Measurements from ENCODE around the gene ABHD13.

DNA sequence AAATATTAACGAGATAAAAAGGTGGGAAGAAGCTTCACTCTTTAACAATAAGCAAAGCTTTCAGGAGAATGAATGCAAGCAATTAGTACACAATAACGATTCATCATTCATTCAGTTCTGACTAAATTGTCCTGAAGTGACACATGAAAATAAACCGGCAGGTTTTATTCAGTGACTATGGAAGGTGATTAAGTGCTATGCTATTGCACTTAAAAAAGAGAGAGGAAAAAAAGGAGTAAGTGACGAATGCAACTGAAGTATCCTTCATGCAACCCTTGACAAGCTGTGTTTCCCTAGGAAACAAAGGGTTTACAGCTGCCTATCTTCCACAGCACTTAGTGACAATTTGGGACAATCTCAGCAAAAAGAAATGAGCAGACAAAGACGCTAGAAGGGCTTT is 4.2 kb upstream of the ABHD13 start:
- TF ChIP-seq, protein P1, sequence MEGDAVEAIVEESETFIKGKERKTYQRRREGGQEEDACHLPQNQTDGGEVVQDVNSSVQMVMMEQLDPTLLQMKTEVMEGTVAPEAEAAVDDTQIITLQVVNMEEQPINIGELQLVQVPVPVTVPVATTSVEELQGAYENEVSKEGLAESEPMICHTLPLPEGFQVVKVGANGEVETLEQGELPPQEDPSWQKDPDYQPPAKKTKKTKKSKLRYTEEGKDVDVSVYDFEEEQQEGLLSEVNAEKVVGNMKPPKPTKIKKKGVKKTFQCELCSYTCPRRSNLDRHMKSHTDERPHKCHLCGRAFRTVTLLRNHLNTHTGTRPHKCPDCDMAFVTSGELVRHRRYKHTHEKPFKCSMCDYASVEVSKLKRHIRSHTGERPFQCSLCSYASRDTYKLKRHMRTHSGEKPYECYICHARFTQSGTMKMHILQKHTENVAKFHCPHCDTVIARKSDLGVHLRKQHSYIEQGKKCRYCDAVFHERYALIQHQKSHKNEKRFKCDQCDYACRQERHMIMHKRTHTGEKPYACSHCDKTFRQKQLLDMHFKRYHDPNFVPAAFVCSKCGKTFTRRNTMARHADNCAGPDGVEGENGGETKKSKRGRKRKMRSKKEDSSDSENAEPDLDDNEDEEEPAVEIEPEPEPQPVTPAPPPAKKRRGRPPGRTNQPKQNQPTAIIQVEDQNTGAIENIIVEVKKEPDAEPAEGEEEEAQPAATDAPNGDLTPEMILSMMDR (IDR thresholded peaks at IDR 0.05): no peak
- TF ChIP-seq EP300 (IDR thresholded peaks at IDR 0.05): no peak
- TF ChIP-seq POLR2A (IDR thresholded peaks at IDR 0.05): no peak

Measured in gastroesophageal sphincter (tissue), 3 donors.